Measurements from ENCODE around the gene SORBS2. TPM values are rescaled to one million over a fixed set of nuclear protein-coding genes. Genes with fewer than 3 reads are reported as not detected.

SORBS2 gene
- total RNA-seq, 1 donor from 2014 or later, result 33.6 TPM

- H3K27ac Mint-ChIP-seq (ENCODE audit: unreplicated experiment), result no peak overlapping the region
- peak overlapping the region; percentile 67 for H3K4me3 Mint-ChIP-seq (ENCODE audit: unreplicated experiment)
- DNase-seq (ENCODE audit: extremely low spot score, unreplicated experiment), result no peak
- TF ChIP-seq CTCF (IDR thresholded peaks at IDR 0.05), result no peak
- H3K27me3 Mint-ChIP-seq (ENCODE audit: unreplicated experiment), result peaks cover 8% of the 10 kb centered on the region
- H3K36me3 Mint-ChIP-seq (ENCODE audit: unreplicated experiment), result peaks cover 1% of the 10 kb centered on the region
- no peaks in the 10 kb centered on the region for H3K9me3 Mint-ChIP-seq (ENCODE audit: unreplicated experiment)
- peaks cover 10% of the 10 kb centered on the region for H3K4me1 Mint-ChIP-seq (ENCODE audit: unreplicated experiment)
Observed at GRCh38 chr4:185536411-185536709, 275.6 kb downstream of the SORBS2 start.

DNA sequence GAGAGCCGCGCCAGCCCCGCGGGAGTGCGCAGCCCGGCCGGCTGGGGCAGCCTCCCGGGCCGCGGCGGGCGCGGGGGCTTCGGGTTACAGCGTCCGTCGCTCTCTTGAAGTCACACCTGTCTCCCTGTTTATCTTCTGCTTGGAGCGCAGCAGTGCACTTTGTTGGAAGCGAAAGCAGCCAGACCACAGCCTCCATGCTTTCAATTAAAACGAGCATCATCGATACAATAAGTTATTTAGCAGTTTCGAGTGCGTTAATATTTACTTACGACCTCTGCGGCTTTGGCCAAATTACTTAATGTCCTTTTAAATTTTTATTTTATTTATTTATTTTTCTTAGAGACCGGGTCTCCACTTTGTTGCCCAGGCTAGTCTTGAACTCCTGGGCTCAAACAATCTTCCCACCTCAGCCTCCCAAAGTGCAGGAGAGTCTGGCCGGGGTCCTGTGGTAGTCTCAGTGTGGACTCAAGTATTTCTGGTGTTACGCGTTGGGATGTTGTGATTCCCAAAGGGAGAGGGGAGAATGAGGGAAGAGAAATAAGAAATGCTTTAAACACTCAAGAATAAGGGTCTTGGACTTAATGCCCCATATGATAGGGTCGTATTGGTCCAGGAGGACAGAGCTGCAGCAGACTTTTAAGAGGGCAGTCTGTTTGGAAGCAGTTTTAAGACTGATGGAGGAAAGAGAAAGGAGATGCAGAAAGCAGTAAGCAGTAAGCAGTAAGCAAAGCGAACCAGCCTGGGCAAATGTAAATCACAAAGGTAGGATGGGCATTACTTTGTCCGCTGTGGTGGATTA lies 276.2 kb downstream of the SORBS2 start:
- peaks cover 5% of the 10 kb centered on the region for H3K27me3 Mint-ChIP-seq (ENCODE audit: unreplicated experiment)
- TF ChIP-seq CTCF (IDR thresholded peaks at IDR 0.05), result no peak
- no peak overlapping the region for H3K27ac Mint-ChIP-seq (ENCODE audit: unreplicated experiment)
- H3K4me3 Mint-ChIP-seq (ENCODE audit: unreplicated experiment), result peak overlapping the region; percentile 67
- peaks cover 1% of the 10 kb centered on the region for H3K36me3 Mint-ChIP-seq (ENCODE audit: unreplicated experiment)
- DNase-seq (ENCODE audit: extremely low spot score, unreplicated experiment), result no peak
- H3K4me1 Mint-ChIP-seq (ENCODE audit: unreplicated experiment), result peaks cover 10% of the 10 kb centered on the region
- no peaks in the 10 kb centered on the region for H3K9me3 Mint-ChIP-seq (ENCODE audit: unreplicated experiment)

Data from osteocyte (in vitro differentiated cells).